Fibroblast of villous mesenchyme (primary cell): ENCODE measurements around the gene CTNNAL1. TPM values are rescaled to one million over a fixed set of nuclear protein-coding genes. Genes with fewer than 3 reads are reported as not detected.

Source experiments
- DNase-seq: peaks from one replicate; pipeline ENCODE4 v3.0.0-alpha.2; 2010; ENCODE audit warnings: low read depth
- H3K4me3 ChIP-seq: 2 replicates; pipeline ENCODE4 v1.5.1; 2011; ENCODE audit warnings: low read depth, mild to moderate bottlenecking, low read length
- total RNA-seq: library from RNA; depleted of rRNA; stranded (reverse); fragments of >200 nt; gene quantifications from 2 replicates; pipeline ENCODE4 v1.2.3, GENCODE V29; 2012
- TF ChIP-seq, protein P1 (sequence below): IDR thresholded peaks from 2 replicates; pipeline ENCODE4 v1.5.1; 2012; ENCODE audit warnings: low read depth, mild to moderate bottlenecking, low read length; ENCODE audit not compliant: insufficient read depth

The CTNNAL1 gene
- total RNA-seq, 1 donor = 155 TPM

GRCh38 chr9:109036744-109037680, 23.7 kb upstream of the CTNNAL1 start:
- DNase-seq = no peak
- H3K4me3 ChIP-seq = no peak overlapping the region
- TF ChIP-seq, protein P1, sequence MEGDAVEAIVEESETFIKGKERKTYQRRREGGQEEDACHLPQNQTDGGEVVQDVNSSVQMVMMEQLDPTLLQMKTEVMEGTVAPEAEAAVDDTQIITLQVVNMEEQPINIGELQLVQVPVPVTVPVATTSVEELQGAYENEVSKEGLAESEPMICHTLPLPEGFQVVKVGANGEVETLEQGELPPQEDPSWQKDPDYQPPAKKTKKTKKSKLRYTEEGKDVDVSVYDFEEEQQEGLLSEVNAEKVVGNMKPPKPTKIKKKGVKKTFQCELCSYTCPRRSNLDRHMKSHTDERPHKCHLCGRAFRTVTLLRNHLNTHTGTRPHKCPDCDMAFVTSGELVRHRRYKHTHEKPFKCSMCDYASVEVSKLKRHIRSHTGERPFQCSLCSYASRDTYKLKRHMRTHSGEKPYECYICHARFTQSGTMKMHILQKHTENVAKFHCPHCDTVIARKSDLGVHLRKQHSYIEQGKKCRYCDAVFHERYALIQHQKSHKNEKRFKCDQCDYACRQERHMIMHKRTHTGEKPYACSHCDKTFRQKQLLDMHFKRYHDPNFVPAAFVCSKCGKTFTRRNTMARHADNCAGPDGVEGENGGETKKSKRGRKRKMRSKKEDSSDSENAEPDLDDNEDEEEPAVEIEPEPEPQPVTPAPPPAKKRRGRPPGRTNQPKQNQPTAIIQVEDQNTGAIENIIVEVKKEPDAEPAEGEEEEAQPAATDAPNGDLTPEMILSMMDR = no peak

DNA sequence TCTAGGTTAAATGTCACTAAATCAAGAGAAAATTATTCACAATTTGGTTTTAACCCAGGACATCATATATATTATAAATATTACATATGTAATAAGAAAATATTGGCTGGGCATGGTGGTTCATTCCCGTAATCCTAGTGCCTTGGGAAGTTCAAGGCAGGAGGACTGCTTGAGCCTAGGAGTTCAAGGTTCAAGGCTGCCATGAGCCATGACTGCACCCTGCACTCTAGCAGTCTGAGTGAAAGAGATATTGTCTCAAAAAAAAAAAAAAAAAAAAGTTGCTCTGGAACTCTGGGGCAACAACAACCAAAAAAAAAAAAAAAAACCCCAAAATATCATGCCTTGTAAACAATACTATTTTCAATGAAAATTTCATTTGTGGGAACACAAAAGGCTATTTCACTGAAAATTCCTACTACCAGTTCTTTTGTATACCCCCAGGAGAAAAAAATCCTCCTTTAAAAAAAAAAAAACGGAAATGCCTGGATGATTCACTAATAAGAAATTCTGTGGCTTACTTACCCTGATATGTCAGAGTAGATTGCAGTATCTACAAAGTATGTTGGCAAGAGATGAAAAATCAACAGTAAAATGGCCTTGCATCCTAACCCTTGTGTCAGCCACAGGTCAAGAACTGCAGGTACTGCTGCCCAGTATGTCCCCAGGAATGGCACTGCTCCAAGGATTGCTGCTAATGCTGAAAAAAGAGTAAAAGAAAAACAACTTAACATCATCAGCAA, 22.6 kb upstream of the CTNNAL1 start:
- no peak overlapping the region for H3K4me3 ChIP-seq
- TF ChIP-seq, protein P1 = no peak

DNA sequence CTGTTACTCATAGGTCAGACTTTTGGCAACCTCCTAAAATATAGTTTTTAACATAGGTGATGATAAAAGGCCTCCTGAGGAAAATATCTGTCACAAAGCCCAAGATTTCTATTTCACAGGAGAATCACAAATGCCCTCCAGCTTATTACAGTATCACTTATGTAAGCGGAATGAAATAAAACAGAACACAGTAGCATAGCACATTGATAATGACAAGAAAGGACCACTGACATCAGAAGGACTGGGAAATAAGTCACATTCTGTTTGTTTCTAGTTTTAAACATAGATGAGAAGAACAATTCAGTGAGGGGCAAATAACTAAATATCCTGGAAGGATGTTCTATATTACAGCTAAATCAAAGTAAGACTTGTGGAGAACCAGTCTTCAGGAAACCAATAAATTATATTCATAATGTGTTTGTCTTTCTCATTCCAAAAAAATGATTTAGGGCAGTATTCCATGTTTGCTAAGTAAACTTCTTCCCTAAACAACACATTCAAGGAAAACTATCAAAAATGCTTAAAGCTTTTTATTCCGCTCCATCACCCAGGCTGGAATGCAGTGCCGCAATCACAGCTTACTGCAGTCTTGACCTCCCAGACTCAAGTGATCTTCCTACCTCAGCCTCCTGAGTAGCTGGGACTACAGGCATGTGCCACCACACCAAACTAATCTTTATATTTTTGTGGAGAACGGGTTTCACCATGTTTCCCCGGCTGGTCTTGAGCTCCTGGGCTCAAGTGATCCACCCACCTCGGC, 20.8 kb upstream of the CTNNAL1 start:
- no peak overlapping the region for H3K4me3 ChIP-seq
- DNase-seq = no peak
- TF ChIP-seq, protein P1 = no peak

More for the DNA sequence above, 22.6 kb upstream of the CTNNAL1 start:
- DNase-seq = peak; percentile 77

DNA sequence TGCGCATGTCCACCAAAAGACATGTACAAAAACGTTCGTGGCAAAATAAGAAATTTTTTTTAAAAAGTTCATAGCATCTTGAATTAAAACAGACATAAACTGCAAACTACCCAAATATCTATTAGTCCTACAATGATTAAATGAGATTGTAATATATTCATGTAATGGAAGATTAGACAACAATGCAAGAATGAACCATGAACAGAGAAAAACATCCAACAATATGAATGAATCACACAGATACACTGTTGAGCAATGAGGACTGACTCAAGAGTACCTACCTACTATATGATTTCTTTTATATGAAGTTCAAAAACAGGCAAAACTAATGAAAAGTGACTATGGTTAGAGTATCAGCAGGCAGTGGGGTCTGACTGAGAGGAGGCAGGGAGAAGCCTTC, 17.9 kb upstream of the CTNNAL1 start:
- TF ChIP-seq, protein P1 = no peak
- no peak overlapping the region for H3K4me3 ChIP-seq
- DNase-seq = no peak

GRCh38 chr9:109030426-109030825, 17.1 kb upstream of the CTNNAL1 start:
- TF ChIP-seq, protein P1 = no peak
- H3K4me3 ChIP-seq = no peak overlapping the region

DNA sequence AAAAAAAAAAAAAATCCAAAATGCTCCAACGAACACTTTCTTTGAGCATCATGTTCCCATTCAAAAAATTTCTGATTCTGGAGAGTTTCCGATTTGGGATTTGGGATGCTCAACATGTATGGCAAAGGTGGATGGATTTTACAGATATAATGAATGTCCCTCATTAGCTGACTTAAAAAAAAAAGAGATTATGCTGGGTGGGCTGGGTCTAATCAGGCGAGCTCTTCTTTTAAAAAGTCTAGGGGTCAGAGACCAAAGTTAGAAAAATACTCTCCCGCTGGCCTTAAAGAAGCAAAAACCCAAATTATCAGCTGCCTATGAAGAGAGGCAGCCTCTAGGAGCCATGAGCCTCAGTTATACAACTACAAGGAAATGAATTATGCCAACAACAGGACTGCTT, 15.2 kb upstream of the CTNNAL1 start:
- DNase-seq = no peak
- TF ChIP-seq, protein P1 = no peak
- no peak overlapping the region for H3K4me3 ChIP-seq

More at GRCh38 chr9:109030426-109030825, 17.1 kb upstream of the CTNNAL1 start:
- no peak for DNase-seq
